Parathyroid adenoma (tissue), 2 donors: Measurements from ENCODE around the gene TMSB10.

Source experiments
- H2AFZ ChIP-seq: fragments of 300-600 bp; sonication (generic); one replicate; pipeline ENCODE4 v1.7.0; 2017; ENCODE audit warnings: antibody characterized with exemption, mild to moderate bottlenecking
- H3K27ac ChIP-seq: fragments of 300-600 bp; sonication (generic); one replicate; pipeline ENCODE4 v1.7.0; 2017
- H3K27me3 ChIP-seq: fragments of 300-600 bp; sonication (generic); one replicate; pipeline ENCODE4 v1.7.0; 2017; ENCODE audit warnings: low read length; ENCODE audit not compliant: control insufficient read depth, insufficient read depth
- H3K36me3 ChIP-seq: fragments of 300-600 bp; sonication (generic); one replicate; pipeline ENCODE4 v1.7.0; 2017; ENCODE audit warnings: low read length; ENCODE audit not compliant: control insufficient read depth, insufficient read depth
- H3K4me1 ChIP-seq: fragments of 300-600 bp; sonication (generic); one replicate; pipeline ENCODE4 v1.7.0; 2017; ENCODE audit warnings: control low read depth
- H3K4me2 ChIP-seq: fragments of 300-600 bp; sonication (generic); one replicate; pipeline ENCODE4 v1.7.0; 2017; ENCODE audit warnings: low read length
- H3K4me3 ChIP-seq: fragments of 300-600 bp; sonication (generic); one replicate; pipeline ENCODE4 v1.7.0; 2017; ENCODE audit warnings: low read depth, low read length
- H3K79me2 ChIP-seq: fragments of 300-600 bp; sonication (generic); one replicate; pipeline ENCODE4 v1.7.0; 2017; ENCODE audit warnings: control low read depth
- H3K9ac ChIP-seq: fragments of 300-600 bp; sonication (generic); one replicate; pipeline ENCODE4 v1.7.0; 2017; ENCODE audit warnings: mild to moderate bottlenecking
- H3K9me3 ChIP-seq: fragments of 300-600 bp; sonication (generic); one replicate; pipeline ENCODE4 v1.7.0; 2017; ENCODE audit warnings: low read length; ENCODE audit not compliant: control insufficient read depth
- TF ChIP-seq, protein P1 (sequence below): fragments of 300-600 bp; sonication (generic); IDR thresholded peaks from one replicate; pipeline ENCODE4 v1.7.0; 2017; ENCODE audit warnings: antibody characterized with exemption, mild to moderate bottlenecking
- donor health status: primary hyperparathyroidism.

Gene TMSB10

DNA sequence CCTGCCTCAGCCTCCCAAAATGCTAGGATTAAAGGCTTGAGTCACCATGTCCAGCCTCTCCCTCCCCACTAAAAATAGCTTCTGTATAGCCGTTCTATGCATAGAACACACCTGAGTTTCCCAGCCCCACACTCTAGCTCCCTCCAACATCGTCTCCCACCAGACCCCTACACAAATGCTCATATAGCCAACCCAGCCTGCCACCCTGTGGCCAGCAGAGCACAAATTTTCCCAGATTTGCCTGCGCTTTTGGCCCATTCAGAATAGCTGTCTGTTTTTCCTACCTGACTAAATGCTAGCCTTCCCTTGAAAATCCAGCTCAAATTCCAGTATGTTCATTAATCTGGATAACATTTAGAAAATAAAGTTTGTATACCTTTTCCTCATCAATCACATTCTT, 47.3 kb upstream of the TMSB10 start:
- Histone ChIP-seq H3K36me3 (no peaks in the 10 kb centered on the region), H3K4me3 (no peak overlapping the region), H3K27ac (no peak overlapping the region), H3K27me3 (no peaks in the 10 kb centered on the region), H2AFZ (no peak overlapping the region), H3K4me1 (no peaks in the 10 kb centered on the region), H3K4me2 (no peak overlapping the region), H3K79me2 (no peaks in the 10 kb centered on the region), H3K9ac (no peak overlapping the region), H3K9me3 (no peaks in the 10 kb centered on the region)
- TF ChIP-seq, protein P1, sequence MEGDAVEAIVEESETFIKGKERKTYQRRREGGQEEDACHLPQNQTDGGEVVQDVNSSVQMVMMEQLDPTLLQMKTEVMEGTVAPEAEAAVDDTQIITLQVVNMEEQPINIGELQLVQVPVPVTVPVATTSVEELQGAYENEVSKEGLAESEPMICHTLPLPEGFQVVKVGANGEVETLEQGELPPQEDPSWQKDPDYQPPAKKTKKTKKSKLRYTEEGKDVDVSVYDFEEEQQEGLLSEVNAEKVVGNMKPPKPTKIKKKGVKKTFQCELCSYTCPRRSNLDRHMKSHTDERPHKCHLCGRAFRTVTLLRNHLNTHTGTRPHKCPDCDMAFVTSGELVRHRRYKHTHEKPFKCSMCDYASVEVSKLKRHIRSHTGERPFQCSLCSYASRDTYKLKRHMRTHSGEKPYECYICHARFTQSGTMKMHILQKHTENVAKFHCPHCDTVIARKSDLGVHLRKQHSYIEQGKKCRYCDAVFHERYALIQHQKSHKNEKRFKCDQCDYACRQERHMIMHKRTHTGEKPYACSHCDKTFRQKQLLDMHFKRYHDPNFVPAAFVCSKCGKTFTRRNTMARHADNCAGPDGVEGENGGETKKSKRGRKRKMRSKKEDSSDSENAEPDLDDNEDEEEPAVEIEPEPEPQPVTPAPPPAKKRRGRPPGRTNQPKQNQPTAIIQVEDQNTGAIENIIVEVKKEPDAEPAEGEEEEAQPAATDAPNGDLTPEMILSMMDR = no peak

DNA sequence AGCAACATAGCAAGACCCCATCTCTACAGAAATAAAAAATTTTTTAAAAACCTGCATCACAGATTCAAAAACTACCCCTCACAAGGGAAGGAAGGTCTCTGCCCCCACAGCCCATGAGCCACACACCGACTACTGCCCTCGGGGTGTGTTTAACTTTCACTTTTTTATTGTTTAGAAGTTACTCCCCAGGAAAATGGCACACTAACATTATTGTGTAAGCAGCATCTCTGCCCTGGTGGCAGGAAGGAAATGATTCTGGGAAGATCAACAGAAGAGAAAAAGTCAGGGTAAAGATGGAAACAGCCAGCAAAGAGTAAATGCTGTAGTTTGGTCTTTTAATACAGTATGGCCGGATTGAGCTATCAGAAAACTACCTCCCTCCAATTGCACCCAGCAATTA, 46.5 kb upstream of the TMSB10 start:
- Histone ChIP-seq H3K27me3 (no peaks in the 10 kb centered on the region), H3K79me2 (no peaks in the 10 kb centered on the region), H3K27ac (no peak overlapping the region), H3K9me3 (no peaks in the 10 kb centered on the region), H3K36me3 (no peaks in the 10 kb centered on the region), H3K4me3 (no peak overlapping the region), H2AFZ (no peak overlapping the region), H3K4me2 (no peak overlapping the region), H3K4me1 (no peaks in the 10 kb centered on the region), H3K9ac (no peak overlapping the region)
- TF ChIP-seq, protein P1 = no peak

DNA sequence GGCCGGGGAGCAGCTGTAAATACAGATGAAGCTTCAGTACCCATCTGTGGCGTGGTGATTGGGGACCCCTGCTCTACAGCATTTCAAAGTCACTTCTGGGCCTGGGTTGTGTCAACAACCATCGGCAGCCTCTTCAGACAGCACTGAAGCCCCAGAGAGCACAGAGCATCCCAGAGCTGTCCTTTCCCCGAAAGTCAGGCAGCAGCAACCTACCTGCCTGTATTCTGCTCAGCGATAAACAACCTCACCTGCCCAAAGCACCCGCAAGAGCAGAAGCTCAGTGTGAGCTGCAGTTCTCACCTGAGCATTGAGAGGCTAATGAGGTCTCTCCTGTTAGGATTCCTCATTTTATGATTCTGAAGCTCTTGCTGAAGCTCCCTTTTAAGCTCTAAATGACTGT, 43.9 kb upstream of the TMSB10 start:
- no peaks in the 10 kb centered on the region for H3K36me3 ChIP-seq
- H2AFZ ChIP-seq = no peak overlapping the region
- H3K4me1 ChIP-seq = no peaks in the 10 kb centered on the region
- no peaks in the 10 kb centered on the region for H3K9me3 ChIP-seq
- H3K79me2 ChIP-seq = no peaks in the 10 kb centered on the region
- no peak overlapping the region for H3K9ac ChIP-seq
- no peak overlapping the region for H3K27ac ChIP-seq
- TF ChIP-seq, protein P1 = no peak
- no peaks in the 10 kb centered on the region for H3K27me3 ChIP-seq
- H3K4me2 ChIP-seq = no peak overlapping the region
- no peak overlapping the region for H3K4me3 ChIP-seq

DNA sequence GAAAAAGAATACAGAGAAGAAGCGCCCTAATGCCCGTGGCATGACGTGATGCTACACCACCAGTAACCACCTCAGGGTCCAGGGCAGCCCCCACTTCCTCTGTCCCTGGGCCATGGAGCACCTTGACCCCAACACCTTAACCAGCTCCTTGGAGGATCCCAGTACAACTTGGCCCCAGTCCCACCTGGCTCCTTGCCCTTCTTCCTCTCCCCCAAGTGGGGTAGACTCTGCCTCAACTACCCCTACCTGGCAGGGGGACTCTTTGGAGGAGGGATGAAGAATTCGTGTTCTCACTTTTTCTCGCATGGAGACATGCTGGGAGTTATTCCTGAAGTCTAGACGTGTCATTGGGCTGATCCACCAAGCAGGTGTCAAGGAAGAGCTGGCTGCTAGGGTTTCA, 43.5 kb upstream of the TMSB10 start:
- H3K4me1 ChIP-seq = no peaks in the 10 kb centered on the region
- H3K79me2 ChIP-seq = no peaks in the 10 kb centered on the region
- no peak overlapping the region for H3K9ac ChIP-seq
- no peak overlapping the region for H3K27ac ChIP-seq
- H3K4me2 ChIP-seq = no peak overlapping the region
- H2AFZ ChIP-seq = no peak overlapping the region
- no peak overlapping the region for H3K4me3 ChIP-seq
- TF ChIP-seq, protein P1 = no peak
- H3K27me3 ChIP-seq = no peaks in the 10 kb centered on the region
- H3K36me3 ChIP-seq = no peaks in the 10 kb centered on the region
- no peaks in the 10 kb centered on the region for H3K9me3 ChIP-seq

DNA sequence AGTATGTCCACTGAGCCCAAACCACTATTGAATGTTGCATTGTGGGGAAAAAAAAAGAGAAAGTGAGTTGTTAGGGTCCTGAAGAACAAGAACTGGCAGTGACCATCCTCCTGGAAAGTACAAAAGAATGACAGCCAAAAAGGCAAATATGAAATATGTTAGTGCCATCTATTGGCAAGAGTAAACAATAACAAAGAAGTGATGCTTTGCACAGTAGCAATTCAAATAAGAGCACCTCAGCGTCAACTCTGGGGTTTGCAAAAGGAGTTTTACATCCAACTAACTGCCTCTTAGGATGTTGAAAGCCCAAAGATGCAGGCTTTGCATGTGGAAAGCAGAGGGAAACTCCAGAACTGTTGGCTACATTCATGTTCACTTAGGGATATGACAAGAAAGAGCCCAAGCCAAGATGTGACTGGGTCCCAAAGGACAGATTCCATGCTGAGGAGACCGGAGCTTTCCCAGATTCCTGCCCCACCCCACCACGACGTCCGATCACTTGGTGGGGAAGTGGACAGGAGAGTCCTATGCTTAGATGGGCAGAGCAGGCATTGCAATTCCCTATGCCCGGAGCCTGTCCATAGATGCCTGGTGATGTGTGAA, 40.2 kb upstream of the TMSB10 start:
- no peak overlapping the region for H3K4me2 ChIP-seq
- H3K27me3 ChIP-seq = no peaks in the 10 kb centered on the region
- H2AFZ ChIP-seq = no peak overlapping the region
- no peak overlapping the region for H3K4me3 ChIP-seq
- no peaks in the 10 kb centered on the region for H3K79me2 ChIP-seq
- TF ChIP-seq, protein P1 = no peak
- H3K9me3 ChIP-seq = no peaks in the 10 kb centered on the region
- H3K36me3 ChIP-seq = no peaks in the 10 kb centered on the region
- H3K4me1 ChIP-seq = no peaks in the 10 kb centered on the region
- no peak overlapping the region for H3K9ac ChIP-seq
- H3K27ac ChIP-seq = no peak overlapping the region
